Measurements from ENCODE around the gene ARHGAP8.
A peak's percentile ranks its signal among the peaks of the same experiment; 100 is the strongest.

ARHGAP8 gene

DNA sequence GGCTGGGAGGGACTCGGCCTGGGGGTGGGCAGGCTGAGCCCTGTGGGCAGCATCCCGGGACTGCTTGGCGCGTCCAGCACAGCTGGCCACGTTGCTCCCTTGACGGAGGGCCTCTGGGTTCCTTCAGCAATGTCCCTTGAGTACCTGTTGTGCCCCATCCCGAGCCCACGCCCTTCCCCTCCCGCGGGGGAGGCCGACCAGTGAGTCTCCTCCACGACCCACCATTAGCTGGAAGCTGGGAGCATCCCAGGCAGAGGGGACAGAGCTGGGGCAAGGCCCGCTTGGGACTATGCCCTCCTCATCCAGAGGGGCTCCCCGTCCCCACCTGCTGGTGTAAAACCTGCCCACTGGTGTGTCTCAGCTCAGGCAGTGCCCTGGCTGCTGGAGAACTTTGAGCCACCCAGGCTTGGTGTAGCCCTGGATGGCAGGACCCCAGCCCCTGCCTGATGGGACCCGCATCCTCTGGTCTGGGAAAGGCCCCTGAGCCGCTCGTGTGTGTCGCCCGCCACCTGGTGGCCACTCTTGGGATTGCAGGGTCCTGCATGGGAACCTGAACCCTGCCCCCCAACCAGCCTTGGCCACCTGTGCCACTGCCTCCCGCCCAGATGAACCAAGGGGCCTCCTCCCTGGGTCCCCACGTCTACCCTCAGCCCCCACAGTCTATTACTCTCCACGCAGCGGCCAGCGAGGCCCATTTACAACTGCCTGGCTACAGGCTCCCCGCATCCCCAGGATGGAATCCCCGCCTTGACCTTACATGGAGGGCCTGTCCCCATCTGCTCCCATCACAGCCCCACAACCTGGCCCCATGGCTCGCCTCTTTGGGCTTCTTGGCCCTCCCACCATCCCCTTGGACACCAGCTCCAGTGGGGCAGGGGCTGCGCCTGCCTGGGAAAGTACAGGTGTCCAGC, 16.6 kb upstream of the ARHGAP8 start:
- peak; percentile 27 to 60 for DNase-seq (ENCODE audit: low read depth in 1 of 2, low spot score in 1 of 2)
- no peak overlapping the region for H3K27ac ChIP-seq (replicated peaks)
- no peak for TF ChIP-seq GABPA (IDR thresholded peaks at IDR 0.05; ENCODE audit: low read depth)
- TF ChIP-seq, protein P1, sequence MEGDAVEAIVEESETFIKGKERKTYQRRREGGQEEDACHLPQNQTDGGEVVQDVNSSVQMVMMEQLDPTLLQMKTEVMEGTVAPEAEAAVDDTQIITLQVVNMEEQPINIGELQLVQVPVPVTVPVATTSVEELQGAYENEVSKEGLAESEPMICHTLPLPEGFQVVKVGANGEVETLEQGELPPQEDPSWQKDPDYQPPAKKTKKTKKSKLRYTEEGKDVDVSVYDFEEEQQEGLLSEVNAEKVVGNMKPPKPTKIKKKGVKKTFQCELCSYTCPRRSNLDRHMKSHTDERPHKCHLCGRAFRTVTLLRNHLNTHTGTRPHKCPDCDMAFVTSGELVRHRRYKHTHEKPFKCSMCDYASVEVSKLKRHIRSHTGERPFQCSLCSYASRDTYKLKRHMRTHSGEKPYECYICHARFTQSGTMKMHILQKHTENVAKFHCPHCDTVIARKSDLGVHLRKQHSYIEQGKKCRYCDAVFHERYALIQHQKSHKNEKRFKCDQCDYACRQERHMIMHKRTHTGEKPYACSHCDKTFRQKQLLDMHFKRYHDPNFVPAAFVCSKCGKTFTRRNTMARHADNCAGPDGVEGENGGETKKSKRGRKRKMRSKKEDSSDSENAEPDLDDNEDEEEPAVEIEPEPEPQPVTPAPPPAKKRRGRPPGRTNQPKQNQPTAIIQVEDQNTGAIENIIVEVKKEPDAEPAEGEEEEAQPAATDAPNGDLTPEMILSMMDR (IDR thresholded peaks at IDR 0.05; ENCODE audit: insufficient read depth, low read length): peak; percentile 90
- no peak overlapping the region for H3K4me3 ChIP-seq (replicated peaks; ENCODE audit: insufficient read depth, low read length)
- no peaks in the 10 kb centered on the region for H3K27me3 ChIP-seq (ENCODE audit: insufficient read depth, poor library complexity, severe bottlenecking)

- Histone ChIP-seq H3K27ac (replicated peaks) (no peak overlapping the region), H3K4me3 (replicated peaks; ENCODE audit: insufficient read depth, low read length) (no peak overlapping the region), H3K27me3 (ENCODE audit: insufficient read depth, poor library complexity, severe bottlenecking) (no peaks in the 10 kb centered on the region)
- no peak for DNase-seq (ENCODE audit: low read depth in 1 of 2, low spot score in 1 of 2)
- TF ChIP-seq, protein P1 (IDR thresholded peaks at IDR 0.05; ENCODE audit: insufficient read depth, low read length): no peak
- TF ChIP-seq POLR2AphosphoS5 (IDR thresholded peaks at IDR 0.05; ENCODE audit: low read depth) (no peak), GABPA (IDR thresholded peaks at IDR 0.05; ENCODE audit: low read depth) (no peak), REST (IDR thresholded peaks at IDR 0.05; ENCODE audit: insufficient replicate concordance, low read depth) (no peak), SPI1 (IDR thresholded peaks at IDR 0.05; ENCODE audit: borderline replicate concordance, low read depth) (no peak)
Measured at GRCh38 chr22:44736581-44737405, 15.6 kb upstream of the ARHGAP8 start.

DNA sequence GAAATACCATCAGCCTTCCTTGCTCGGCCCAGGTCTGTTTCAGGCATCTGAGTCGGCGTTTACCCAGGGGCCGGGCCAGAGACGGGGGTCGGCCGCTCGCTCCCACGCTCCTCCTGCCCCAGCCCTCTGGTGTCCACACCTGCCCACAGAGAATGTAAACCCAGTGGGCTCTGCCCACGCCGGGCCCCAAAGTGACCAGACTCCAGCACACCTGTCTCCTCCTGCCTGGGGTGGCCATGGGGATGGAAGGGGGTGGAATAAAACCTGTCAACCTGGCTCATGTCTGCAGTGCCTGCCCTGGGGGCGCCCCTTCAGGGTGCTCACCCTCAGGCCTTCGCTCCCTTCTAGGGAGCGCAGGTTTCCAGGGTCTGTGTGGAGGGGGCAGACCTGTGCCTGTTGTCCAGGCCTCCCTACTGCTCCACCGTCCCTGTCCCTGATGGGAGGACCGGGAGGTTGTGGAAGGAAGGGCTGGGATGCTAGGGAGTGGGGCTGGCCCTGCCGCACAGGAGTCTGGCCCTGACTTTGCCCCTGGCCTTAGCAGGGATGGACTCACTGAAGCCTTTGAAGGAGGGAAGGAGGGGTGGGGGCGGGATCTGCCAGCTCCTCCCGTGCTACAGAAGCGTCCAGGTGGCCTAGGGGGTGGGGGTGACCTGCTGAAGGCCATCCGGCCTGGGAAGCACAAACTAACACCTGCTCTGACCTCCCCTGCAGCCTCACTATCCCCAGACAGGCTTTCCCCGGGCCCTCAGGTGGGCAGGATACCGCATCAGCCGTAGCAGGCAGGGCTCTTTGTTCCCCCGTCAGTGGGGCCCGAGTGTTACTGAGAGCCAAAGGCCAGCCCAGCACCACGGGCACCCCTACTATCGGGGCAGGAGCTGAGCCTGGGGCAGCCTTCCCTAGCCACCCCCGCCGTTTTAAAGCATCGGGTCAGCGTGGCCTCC, 14.7 kb upstream of the ARHGAP8 start:
- no peak overlapping the region for H3K4me3 ChIP-seq (replicated peaks; ENCODE audit: insufficient read depth, low read length)
- DNase-seq (ENCODE audit: low read depth in 1 of 2, low spot score in 1 of 2): no peak
- no peaks in the 10 kb centered on the region for H3K27me3 ChIP-seq (ENCODE audit: insufficient read depth, poor library complexity, severe bottlenecking)
- H3K27ac ChIP-seq (replicated peaks): no peak overlapping the region
- TF ChIP-seq GABPA (IDR thresholded peaks at IDR 0.05; ENCODE audit: low read depth): no peak
- TF ChIP-seq POLR2AphosphoS5 (IDR thresholded peaks at IDR 0.05; ENCODE audit: low read depth): no peak
- TF ChIP-seq, protein P1 (IDR thresholded peaks at IDR 0.05; ENCODE audit: insufficient read depth, low read length): no peak
- no peak for TF ChIP-seq REST (IDR thresholded peaks at IDR 0.05; ENCODE audit: insufficient replicate concordance, low read depth)
- TF ChIP-seq SPI1 (IDR thresholded peaks at IDR 0.05; ENCODE audit: borderline replicate concordance, low read depth): no peak

Data from HL-60 (cell line).